NCI-H345 treated with DMSO at 0.1 percent for 48 hours (cell line): ENCODE measurements around the gene SPSB2.

Source experiments
- DNase-seq: peaks from one replicate; lab custom pipeline; 2025; ENCODE audit not compliant: unreplicated experiment; lab: John Stamatoyannopoulos, UW

Gene SPSB2

DNA sequence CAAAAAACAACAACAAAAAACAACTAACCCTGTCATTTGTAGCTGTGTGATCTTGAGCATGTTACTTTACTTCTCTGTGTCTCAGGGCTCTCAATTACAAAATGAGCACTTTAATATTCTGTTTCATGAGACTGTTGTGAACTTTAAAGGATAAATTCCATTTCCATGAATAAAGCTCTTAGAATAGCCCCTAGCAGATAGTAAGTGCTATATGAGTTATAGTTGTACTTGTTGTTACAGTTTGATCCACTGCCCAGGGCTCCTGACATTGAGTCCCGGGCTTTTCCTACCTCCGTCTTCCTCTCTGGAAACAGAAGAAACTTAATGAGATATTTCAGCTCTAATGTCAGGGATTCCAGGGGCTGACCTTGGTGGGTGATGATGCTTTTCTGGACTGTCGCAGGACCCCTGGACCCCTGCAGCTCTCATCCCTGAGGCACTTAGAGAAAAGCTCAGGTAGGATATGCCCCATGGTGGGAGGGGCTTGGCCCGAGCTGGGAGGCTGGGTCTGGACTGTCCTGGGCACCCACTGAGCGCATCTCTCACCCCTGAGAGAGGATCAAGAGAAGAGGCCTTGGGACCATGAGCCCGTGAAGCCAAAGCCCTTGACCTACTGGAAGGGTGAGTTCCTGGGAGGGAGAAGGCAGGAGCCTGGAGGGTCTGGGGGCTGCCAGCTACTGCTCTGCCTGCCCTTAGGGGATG, 39.8 kb downstream of the SPSB2 start:
- no peak for DNase-seq

GRCh38 chr12:6832125-6832524, 41.0 kb downstream of the SPSB2 start:
- DNase-seq: no peak

- no peak for DNase-seq
Measured at GRCh38 chr12:6831450-6831995, 41.6 kb downstream of the SPSB2 start.

DNA sequence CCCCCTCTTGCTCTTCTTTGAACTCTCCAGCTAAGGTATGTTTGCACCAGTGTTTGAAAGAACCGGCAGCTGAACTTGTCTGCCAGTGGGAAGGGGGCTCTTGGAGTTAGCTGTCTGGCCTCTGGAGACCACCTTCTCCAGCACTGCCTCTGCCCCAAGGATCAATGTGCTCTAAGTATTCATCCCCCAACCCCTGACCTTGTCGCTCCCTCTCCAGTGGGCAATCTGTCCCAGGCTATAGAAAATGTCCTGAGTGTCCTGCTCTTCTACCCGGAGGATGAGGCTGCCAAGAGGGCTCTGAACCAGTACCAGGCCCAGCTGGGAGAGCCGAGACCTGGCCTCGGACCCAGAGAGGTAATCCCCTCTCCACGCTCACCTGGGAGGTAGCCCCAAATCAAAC, 42.1 kb downstream of the SPSB2 start:
- DNase-seq: no peak

- no peak for DNase-seq
Measured at GRCh38 chr12:6830286-6830890, 42.7 kb downstream of the SPSB2 start.

- DNase-seq: no peak
Measured at GRCh38 chr12:6829536-6830220, 43.4 kb downstream of the SPSB2 start.

- DNase-seq: peak; percentile 6
Measured at GRCh38 chr12:6828781-6829535, 44.1 kb downstream of the SPSB2 start.

DNA sequence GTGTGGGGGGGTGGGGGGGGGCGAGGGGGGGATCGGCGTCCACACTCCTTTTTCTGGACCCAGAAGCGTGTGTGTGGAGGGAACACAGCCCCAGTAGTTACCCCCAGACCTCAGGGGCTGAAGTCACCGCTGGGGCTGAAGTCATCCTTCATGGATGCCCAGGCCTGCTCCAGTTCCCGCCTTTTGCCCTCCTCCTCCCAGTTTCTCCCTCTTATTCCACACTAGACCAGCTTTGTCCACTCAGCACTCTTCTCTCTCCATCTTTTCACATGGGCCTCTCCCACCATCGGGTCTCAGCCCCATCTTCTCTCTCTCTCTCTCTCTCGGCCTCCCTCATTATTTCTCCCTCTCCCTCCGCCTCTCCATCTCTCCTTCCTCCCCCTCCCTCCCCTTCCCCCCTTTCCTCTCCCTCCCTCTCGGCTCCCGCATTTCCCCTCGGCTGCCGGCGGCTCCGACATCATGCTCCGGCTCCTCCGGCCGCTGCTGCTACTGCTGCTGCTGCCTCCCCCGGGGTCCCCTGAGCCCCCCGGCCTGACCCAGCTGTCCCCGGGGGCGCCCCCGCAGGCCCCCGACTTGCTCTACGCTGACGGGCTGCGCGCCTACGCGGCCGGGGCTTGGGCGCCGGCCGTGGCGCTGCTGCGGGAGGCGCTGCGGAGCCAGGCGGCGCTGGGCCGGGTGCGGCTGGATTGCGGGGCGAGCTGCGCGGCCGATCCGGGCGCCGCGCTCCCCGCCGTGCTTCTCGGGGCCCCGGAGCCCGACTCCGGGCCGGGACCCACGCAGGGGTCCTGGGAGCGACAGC, 44.9 kb downstream of the SPSB2 start, which contains the start of gene P3H3:
Gene P3H3, plus strand, starts transcription at position 426 of the 799 bp plus-strand sequence. Its CDS starts 34 bp downstream, at position 460.
- peak; percentile 13 for DNase-seq

DNA sequence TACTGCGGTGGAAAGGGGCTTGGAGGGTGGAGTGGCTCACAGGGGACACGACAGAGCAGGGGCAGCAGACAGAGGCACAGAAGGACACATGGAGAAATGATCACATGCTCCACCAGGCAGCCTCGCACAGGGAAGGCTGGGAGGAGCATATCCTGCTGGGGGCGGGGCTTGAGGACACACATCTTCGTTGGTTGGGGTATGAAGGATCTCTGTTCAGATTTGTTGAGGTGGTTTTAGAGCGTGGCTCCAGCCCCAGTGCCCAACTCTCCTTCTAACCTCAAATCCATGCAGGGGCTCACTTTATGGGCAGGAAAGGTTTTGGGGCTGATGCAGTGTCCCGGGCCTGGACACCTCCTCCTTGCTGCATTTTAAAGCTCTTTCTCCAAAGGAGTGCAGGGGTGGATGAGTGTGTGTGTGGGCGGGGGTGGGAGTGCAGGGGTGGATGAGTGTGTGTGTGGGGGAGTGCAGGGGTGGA, 45.6 kb downstream of the SPSB2 start:
- DNase-seq: peak; percentile 65

GRCh38 chr12:6826734-6827436, 46.2 kb downstream of the SPSB2 start:
- DNase-seq: no peak

GRCh38 chr12:6826125-6826733, 46.9 kb downstream of the SPSB2 start:
- no peak for DNase-seq

GRCh38 chr12:6825398-6826124, 47.5 kb downstream of the SPSB2 start:
- peak; percentile 42 for DNase-seq

GRCh38 chr12:6824901-6825381, 48.2 kb downstream of the SPSB2 start:
- no peak for DNase-seq

GRCh38 chr12:6824085-6824775, 48.9 kb downstream of the SPSB2 start:
- no peak for DNase-seq

DNA sequence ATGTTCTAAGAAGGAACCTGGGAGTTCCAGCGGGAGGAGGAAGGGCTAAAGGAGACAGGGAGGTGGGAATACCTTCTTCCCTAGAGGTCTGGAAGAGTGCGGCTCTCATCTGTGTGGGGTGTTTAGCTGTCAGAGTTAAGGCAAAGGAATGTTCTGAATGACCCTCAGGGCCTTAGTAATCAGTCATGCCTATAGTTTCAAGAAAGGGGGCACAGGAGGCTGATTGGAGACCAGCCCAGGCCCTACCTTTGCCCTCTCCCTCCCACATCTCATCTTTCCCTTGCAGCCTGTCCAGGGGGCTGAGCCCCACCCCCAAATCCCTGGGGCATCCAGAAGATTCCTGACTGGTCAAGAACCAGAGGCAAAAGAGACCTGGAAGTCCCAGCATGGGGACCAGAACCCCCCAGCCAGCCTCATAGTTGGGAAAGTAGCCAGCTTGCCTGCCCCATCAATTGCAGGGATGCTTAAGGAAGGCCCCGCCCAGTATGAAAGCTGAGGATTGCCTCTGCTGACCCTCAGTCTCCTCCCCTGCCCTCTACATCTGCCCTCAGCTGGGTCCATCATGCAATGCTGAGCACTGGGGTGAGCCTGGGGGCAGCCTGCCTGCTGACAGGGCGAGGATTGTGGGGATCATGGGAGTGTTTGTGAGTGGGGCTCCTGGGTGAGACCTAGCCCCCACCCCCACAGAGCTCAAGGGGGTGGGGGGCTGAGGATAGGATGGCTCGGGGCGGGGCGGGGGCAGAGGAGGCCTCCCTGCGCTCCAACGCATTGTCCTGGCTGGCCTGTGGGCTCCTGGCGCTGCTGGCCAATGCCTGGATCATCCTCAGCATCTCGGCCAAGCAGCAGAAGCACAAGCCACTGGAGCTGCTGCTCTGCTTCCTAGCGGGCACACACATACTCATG, 49.7 kb downstream of the SPSB2 start:
- no peak for DNase-seq

DNA sequence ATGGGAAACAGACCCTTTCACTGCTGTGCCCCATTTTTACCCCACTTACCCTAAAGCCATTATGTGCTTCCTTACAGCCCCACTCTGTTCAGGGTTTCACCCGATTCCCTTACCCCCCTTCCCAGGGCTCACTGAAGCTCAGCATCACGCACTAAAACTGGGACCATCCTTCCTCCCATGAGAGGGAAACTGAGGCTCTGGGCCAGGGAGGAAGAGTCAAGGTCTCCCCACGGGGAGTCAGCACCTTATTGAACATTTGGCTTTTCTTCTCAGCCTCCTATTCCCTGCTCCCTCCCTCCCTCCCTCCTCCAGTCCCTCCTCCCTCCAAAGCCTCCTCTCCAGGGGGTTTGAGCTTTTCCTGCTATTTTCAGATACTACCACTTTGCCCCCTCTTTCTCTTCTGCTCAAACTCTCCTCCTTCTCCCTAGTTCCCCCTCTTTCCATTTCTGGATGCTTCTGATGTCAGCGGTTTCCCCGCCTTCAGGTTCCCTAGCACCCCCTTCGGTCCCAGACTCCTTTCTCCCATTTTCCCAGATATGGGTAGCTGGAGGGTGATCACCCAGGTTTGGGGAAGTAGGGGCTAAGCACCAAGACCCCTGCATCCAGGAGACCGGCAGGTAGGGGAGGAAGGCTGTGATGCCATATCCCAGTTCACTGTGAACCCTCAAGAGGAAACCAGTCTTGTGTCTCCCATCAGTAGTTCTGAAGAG, 50.5 kb downstream of the SPSB2 start:
- DNase-seq: no peak
